NCI-H2171 treated with DMSO at 0.1 percent for 48 hours (cell line): ENCODE measurements around the gene GAS2L1.
A peak's percentile ranks its signal among the peaks of the same experiment; 100 is the strongest.

Experiments used
- DNase-seq: peaks from one replicate; lab custom pipeline; 2025; lab: John Stamatoyannopoulos, UW

The GAS2L1 gene

GRCh38 chr22:29275819-29276565, 30.5 kb upstream of the GAS2L1 start:
- no peak for DNase-seq

GRCh38 chr22:29277927-29278326, 28.5 kb upstream of the GAS2L1 start:
- no peak for DNase-seq

- no peak for DNase-seq
Observed at GRCh38 chr22:29284196-29284595, 22.3 kb upstream of the GAS2L1 start.

DNA sequence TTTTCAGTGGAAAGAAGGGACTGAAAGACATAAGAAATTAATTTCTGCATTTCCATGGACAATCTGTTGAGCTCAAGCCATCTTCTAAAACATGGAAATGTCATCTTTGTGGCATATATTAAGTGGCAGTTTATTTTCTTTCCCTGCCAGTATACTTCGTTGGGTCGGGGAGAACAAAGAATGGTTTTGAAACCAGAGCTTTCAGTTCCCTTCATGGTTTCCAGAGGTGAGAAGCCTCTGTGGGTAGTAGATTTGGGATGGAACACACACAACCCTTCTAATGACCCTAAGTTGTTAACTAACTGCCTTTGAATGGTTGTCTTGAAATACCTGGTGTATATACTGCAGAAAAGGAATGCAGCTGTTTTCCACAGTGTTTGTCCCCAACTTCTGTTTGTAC, 17.6 kb upstream of the GAS2L1 start:
- DNase-seq, result no peak

DNA sequence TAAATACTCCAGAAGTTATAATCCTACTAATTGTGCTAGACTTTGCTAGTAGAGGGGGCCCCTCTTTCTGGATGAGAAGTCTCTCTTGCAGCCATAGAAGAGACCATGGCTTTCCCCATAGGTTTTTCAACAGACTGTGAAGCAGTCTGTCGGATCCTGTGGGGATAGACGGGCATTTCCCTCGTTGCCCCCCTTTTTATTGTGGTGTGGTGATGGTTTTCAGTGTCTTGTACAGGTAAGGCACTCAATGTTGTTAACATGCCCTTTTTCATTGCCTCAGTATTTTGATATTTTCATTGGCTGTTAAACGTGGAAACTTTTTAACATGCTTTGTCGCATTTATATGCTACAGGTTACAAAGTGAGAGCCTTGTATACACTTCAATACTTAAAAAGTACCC, 16.4 kb upstream of the GAS2L1 start:
- no peak for DNase-seq

DNA sequence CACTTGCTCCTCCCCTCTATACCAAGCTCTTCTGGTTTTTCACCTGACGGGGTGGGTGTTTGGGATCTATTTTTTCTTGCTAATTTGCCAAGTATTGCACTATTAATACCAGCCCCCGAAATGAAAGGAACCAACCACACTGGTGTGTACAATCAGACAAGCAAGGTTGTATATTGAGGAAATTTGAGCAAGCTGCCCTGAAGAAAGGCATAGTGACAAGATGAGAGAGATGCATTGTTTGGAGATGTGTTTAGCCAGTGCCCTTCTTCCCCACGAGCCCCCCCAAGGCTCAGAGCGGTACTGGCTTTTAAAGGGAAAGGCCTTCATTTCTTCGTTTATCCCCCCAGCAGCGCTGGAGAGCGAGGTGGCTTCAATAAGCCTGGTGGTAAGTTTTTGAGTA, 15.2 kb upstream of the GAS2L1 start:
- no peak for DNase-seq

- DNase-seq, result no peak
Observed at GRCh38 chr22:29292379-29292778, 14.1 kb upstream of the GAS2L1 start.

DNA sequence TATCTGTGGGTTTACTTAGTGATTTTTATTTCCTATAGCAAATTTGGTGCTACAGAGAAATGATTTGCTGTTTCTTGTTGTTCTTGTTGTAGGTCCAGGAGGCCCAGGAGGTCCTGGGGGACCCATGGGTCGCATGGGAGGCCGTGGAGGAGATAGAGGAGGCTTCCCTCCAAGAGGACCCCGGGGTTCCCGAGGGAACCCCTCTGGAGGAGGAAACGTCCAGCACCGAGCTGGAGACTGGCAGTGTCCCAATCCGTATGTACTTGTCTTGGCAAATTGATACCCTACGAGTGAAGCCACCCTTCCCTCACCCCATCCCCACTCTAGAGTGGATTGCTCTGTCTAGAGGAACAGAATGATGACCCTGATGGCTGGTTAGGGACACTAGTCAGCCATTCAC, 7.8 kb upstream of the GAS2L1 start:
- no peak for DNase-seq

GRCh38 chr22:29299136-29299900, 7.1 kb upstream of the GAS2L1 start:
- DNase-seq, result no peak

DNA sequence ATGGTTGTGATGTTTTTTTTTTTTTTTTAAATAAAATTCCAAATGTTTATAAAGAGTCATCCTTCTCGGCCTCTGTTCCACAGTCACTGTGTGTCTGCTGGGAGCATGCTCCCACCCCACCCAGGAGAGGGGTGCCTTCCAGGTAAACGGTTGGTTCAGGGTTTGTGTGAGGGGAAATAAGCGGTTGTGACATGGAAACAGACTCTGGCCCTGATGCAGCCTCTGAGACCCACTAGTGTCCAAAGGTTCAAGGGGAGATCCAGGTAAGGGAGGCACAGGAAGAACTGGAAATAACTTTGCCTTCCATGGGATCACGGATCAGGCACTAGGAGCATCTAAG, 6.0 kb upstream of the GAS2L1 start:
- no peak for DNase-seq

DNA sequence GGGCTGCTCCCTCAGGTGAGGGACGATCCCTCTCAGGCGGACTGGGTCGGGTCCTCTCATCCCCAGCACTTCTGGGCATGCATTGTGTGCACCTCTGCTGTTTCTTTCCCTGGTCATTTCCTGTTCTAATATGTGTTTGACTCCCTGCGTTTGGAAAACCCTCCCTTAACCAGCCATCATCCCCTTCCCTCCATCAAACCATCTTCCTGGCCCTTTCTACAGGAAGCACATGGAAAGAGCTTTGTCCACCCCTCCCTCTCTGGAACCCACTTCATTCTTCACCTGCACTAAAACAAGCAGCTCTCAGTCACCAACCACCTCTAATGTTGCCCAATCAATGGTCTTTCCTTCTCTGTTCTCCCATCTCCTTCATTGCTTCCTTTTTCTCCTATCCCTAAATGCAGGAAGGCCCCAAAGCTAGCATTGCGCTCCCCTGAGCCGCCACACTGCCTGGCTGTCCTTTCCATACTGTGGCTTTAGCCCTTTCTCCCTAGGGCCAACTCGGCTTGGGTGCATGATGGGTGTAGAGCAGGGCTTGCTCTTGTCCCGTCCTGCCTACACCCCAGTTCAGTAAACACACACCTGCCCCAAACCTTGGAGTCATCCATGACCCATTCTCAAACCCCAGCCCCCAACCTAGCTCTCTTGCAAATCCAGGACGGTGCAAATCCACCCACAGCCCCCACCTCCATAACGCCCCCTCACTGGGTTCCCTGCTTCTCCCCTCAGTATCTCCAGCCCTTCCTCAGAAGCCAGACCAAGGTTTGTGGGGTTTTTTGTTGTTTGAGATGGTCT, 5.4 kb upstream of the GAS2L1 start:
- no peak for DNase-seq

- peak; percentile 32 for DNase-seq
Observed at GRCh38 chr22:29301716-29302401, 4.6 kb upstream of the GAS2L1 start.

DNA sequence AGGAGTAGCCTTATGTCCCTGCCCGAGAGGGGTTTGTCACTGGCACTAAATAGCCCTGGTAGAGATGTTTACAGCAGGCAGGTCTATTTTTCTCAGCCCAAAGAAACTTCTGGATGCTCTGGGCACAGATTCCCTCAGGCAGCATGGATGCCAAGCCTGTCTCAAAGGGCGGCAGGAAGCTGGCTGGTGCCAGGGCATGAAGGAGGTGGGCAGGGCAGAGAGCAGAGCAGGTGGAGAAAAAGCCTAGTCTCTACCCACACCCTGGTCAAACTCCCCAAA, 4.1 kb upstream of the GAS2L1 start:
- no peak for DNase-seq

- DNase-seq, result no peak
Observed at GRCh38 chr22:29302681-29303465, 3.6 kb upstream of the GAS2L1 start.

DNA sequence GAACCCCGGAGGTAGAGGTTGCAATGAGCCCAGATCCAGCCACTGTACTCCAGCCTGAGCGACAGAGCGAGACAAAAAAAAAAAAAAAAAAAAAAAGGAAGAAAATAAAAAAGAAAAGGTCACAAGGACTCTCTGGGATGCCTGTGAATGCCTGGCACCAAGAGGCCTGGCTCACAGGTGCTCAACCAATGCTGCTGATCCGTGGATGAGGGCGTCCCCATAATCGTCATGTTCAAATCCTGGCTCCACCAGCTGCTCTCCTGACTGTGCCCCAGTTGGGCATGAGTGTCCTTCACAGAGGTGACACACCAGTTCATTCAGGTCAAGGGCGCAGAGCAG, 645 bp upstream of the GAS2L1 start:
- DNase-seq, result no peak

DNA sequence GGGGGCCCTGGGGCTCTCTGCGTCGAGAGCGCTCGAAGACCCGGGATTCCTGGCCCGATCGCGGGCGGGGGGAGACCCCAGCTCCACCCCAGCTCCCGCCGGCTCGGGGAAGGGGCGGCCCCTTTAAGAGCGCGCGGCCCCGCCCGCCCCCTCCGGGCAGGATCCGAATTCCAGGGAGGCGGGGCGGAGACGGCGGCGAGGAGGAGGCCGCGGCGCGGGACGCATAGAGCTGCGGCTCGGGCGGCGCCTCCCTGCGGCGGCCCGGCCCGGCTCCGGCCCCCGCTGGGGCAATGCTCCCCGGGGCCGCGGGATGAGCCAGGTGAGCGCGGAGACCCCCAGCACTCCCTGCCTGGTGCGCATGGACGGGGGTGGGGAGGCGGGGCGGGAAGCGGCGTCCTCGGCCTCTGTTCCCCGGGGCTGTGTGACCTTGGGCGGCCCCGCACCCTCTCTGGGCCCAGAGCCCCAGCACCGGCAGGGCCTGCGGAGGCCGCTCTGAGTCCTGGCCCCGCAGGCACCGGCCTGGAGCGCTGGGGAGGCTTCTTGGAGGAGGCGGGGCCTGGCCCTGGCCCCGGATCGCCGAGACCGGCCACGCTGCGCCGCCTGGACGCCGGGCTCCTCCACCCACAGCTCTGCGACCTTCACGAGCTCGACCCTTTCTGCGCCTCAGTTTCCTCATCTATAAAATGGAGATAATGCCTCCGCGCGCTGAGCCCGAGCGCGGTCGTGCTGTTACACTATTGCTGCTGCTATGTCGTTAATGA, 565 bp downstream of the GAS2L1 start:
- peak; percentile 69 for DNase-seq

- no peak for DNase-seq
Observed at GRCh38 chr22:29307596-29308147, 1.2 kb downstream of the GAS2L1 start.

GRCh38 chr22:29308148-29308790, 1.8 kb downstream of the GAS2L1 start:
- DNase-seq, result no peak

- DNase-seq, result no peak
Observed at GRCh38 chr22:29308791-29309262, 2.4 kb downstream of the GAS2L1 start.
